CD4-positive, alpha-beta T cell treated with Interferon alpha-2 for 1 hour (primary cell): ENCODE data around the gene PRKACA.

ENCODE experiments used
- DNase-seq, 2 donors: peaks; one replicate each; pipeline ENCODE4 v3.0.0-alpha.2; 2020 to 2022

The PRKACA gene

GRCh38 chr19:14042659-14043608, 74.6 kb downstream of the PRKACA start:
- peak; percentile 56 to 75 for DNase-seq
